NK-92 treated with Interleukin-12 subunit alpha and Interleukin-12 subunit beta, amount 100 ng/mL, for 24 hours (cell line): ENCODE data around the gene BIN2.

Experiments used
- DNase-seq: peaks from one replicate; lab custom pipeline; 2025; lab: John Stamatoyannopoulos, UW

BIN2 gene

DNA sequence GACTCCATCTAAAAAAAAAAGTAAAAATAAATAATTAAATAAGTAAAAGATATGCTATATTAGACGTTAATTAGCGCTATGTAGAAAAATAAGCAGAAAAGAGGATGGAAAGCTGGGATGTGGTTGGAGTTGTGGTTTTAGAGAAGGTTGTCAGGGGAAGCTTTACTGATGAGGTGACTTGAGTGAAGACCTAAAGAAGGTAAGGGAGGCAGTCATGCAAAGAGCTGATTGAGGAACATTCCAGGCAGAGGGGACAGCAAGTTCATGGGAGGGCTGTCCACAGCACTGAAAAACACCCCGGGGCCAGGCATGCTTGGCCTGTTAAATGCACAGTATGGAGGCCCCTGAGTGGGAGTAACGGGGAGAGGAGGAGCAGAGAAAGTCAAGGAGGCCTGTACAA is 69.4 kb downstream of the BIN2 start:
- no peak for DNase-seq

DNA sequence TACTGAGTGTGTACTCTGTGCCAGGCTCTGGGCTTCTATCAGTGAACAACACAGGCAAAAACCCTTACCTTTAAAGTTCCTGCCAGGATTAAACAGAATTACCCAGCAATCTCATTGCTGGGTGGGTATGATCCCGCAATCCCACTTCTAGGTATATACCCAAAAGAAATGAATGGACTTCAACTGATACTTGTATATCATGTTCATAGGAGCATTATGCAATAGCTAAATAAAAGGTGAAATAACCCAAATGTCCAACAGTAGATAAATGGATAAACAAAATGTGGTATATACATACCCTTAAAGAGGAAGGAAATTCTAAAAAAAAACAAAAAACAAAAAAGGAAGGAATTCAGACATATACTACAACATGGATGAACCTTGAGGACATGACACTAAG is 70.7 kb downstream of the BIN2 start:
- DNase-seq: no peak

DNA sequence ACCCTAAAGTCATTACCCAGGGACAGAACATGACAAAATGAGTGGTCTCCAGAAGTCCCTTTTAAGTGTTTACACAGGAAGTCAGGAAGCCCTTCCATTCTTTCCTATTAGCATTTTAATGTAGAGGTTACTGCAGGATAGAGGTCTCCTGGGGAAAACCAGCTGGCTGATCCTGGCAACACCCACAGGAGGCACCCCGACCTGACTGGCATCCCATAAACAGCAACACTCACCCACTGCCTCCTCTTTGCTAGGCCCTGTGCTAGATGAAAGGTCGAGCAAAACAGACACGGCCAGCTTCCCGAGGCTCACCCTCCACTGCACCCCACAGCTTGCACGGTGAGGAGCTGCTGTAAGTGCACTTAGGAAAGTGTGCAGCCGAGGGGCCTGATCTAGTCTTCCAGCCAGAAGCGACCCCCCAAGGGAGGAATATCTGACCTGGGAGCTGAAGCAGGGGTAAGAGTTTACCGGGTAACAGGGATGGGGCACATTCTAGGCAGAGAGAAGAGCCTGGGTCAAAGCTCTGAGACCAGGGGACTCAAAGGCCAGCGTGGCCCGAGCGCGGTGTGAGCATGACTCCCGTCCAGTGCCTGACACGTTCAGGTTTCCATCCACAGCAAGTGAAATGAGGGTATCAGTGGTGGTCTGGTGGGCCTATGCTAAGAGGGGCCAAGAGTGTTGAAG is 76.3 kb downstream of the BIN2 start:
- no peak for DNase-seq

- DNase-seq: no peak
These were observed 77.6 kb downstream of the BIN2 start for GRCh38 chr12:51246254-51246853.

DNA sequence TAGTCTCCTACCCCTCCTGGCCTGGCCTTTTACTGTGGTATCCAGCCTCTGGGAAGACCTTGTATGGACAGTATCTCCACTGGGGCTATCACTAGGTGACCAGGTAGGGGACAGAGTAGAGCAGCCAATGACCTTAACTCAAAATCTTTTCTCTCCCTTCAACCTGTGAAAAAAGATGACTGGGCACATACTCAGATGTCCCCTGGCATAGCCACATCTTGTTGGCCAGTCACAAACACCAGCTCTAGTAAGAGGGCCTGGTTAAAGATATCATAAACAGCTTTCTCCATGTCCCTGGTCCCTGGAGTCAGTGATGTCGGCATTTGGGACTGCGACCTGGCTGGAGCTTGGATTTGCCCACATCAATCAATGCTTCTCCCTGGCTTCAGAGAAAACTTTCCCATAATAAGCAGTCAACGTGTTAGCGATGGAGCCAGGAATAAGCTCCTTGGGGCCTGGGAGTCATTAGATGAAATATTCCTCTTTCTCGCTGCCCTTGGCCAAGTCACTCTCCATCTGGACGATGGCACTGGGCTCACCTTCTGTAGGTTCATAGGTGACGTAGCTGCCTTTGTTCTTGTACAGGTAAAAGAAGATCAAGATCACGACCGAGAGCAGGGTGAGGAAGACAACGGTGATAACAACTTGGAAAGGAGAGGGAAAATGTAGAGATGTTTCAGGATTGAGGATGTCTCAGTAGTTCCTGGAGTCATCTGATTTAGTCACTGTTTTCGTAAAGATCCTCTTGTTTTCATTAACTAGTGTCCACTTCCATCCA is 78.3 kb downstream of the BIN2 start:
- no peak for DNase-seq

GRCh38 chr12:51244269-51244668 is 79.7 kb downstream of the BIN2 start:
- DNase-seq: no peak

- no peak for DNase-seq
These were observed 81.1 kb downstream of the BIN2 start for GRCh38 chr12:51242876-51243275.

- no peak for DNase-seq
These were observed 81.9 kb downstream of the BIN2 start for GRCh38 chr12:51242120-51242519.

GRCh38 chr12:51240971-51241370 is 83.0 kb downstream of the BIN2 start:
- DNase-seq: no peak

- DNase-seq: peak; percentile 90
These were observed 85.3 kb downstream of the BIN2 start, which contains the start of gene DAZAP2 for GRCh38 chr12:51238510-51239334. Gene DAZAP2 (plus strand): TSS chr12:51238826. CDS start chr12:51238908, 82 bp downstream.

GRCh38 chr12:51238037-51238509 is 85.9 kb downstream of the BIN2 start:
- DNase-seq: no peak

- DNase-seq: no peak
These were observed 89.4 kb downstream of the BIN2 start for GRCh38 chr12:51234530-51234929.

- no peak for DNase-seq
These were observed 91.3 kb downstream of the BIN2 start for GRCh38 chr12:51232642-51233041.
